GM12873 (cell line): ENCODE measurements around the gene RNF187.

Experiments
- CTCF ChIP-seq: IDR thresholded peaks from 2 replicates; pipeline ENCODE4 v1.5.1; 2012; ENCODE audit warnings: low read depth, mild to moderate bottlenecking, moderate library complexity, low read length, control low read depth; ENCODE audit not compliant: insufficient read depth; ENCODE audit errors: missing control alignments

Gene RNF187

GRCh38 chr1:228515200-228515834 is 28.1 kb downstream of the RNF187 start:
- peak; percentile 64 for TF ChIP-seq CTCF

- no peak for TF ChIP-seq CTCF
These were observed 30.5 kb downstream of the RNF187 start for GRCh38 chr1:228517655-228518054.

GRCh38 chr1:228527596-228527995 is 40.4 kb downstream of the RNF187 start:
- TF ChIP-seq CTCF: no peak

- TF ChIP-seq CTCF: no peak
These were observed 41.4 kb downstream of the RNF187 start for GRCh38 chr1:228528612-228529011.

GRCh38 chr1:228530086-228530758 is 43.0 kb downstream of the RNF187 start:
- no peak for TF ChIP-seq CTCF

- TF ChIP-seq CTCF: no peak
These were observed 44.0 kb downstream of the RNF187 start for GRCh38 chr1:228530951-228531731.

- TF ChIP-seq CTCF: no peak
These were observed 51.6 kb downstream of the RNF187 start for GRCh38 chr1:228538831-228539230.
